ENCODE data around the gene NOL4L.

GRCh38 chr20:32451340-32451681, 133.8 kb downstream of the NOL4L start:
- TF ChIP-seq, protein P1, sequence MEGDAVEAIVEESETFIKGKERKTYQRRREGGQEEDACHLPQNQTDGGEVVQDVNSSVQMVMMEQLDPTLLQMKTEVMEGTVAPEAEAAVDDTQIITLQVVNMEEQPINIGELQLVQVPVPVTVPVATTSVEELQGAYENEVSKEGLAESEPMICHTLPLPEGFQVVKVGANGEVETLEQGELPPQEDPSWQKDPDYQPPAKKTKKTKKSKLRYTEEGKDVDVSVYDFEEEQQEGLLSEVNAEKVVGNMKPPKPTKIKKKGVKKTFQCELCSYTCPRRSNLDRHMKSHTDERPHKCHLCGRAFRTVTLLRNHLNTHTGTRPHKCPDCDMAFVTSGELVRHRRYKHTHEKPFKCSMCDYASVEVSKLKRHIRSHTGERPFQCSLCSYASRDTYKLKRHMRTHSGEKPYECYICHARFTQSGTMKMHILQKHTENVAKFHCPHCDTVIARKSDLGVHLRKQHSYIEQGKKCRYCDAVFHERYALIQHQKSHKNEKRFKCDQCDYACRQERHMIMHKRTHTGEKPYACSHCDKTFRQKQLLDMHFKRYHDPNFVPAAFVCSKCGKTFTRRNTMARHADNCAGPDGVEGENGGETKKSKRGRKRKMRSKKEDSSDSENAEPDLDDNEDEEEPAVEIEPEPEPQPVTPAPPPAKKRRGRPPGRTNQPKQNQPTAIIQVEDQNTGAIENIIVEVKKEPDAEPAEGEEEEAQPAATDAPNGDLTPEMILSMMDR (IDR thresholded peaks at IDR 0.05; ENCODE audit: poor library complexity): no peak
- TF ChIP-seq EZH2phosphoT487 (IDR thresholded peaks at IDR 0.05; ENCODE audit: low read depth, severe bottlenecking, unreplicated experiment): no peak
